T-helper 22 cell (primary cell): Measurements from ENCODE around the gene RNF157.
A peak's percentile ranks its signal among the peaks of the same experiment; 100 is the strongest.

Experiments used
- DNase-seq: peaks from one replicate; pipeline ENCODE4 v3.0.0-alpha.2; 2020; ENCODE audit warnings: low read depth

Gene RNF157

DNA sequence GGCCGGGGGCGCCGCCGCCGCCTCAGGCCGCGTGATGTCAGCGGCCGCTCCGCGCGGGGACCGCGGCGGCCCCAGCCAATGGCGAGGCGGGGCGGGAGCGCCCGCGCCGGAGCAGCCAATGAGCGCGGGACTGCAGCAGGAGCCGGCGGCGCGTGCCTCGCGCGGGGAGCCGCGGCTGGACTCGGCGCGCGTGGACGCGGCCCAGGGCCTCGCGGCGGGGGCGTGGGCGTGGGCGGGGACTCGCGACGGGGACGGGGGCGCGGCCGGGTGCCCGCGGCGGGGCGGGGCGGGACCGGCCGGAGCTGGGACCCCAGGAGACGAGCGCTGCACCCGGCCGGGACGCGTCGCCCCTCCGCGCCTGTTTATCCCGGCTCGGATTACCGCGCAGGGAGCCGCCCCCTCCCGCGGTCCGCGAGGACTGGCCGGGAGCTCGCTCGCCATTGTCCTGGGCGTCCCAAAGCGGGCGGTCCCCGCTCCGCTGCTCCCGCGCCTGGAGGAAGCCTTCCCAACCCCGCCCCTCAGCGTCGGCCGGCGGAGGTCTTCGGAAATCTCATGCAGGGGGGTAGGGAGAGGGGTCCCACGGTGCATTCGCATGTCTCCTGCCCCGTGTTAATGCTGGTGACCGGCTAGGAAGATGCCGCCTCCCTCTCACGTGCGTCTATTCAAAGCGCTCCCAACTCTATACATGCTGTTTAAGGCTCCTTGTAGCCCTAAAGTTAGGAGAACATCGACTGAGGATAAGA is at the start of gene RNF157:
Gene RNF157, minus strand, starts transcription at position 33 of the 743 bp plus-strand sequence. CDS start 253 bp downstream, outside the sequence.
- DNase-seq, result peak; percentile 62

DNA sequence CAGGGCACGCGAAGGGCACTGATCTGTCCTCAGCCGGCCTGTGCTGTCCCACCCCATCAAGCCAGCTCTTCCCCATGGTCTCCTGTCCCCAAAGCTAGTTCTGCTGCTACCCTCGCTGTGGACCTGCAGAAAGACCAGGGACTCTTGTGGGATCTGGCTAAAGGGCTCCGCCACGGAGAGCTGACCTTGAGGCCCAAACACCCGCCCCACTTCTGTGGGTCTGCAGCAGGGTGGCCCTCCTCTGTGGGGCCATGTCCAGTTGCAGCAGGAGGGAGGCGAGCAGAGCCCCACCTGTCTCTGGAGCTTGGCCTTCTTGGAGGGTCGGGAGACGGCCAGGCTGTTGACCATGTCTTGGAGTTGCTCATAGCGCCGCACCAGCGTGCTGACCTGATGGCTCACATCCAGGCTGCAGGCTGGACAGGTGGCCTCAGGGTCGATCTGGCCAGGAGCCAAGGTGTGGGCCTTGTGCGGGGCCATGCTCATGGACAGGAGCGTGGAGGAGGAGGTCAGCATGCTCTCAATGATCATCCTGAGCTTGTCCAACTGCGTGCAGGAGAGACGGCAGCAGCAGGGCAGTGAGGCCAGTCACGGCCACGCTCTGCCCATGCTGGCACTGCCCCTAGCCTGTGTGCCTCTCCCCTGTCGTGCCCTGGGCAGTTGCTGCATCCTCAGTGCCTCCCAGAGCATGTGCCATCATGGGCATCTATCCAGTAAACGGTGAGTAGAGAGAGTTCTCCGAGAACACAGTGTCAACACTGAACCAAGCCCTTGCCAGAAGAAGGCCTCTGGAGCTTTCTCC is 41.5 kb upstream of the RNF157 start:
- DNase-seq, result no peak

DNA sequence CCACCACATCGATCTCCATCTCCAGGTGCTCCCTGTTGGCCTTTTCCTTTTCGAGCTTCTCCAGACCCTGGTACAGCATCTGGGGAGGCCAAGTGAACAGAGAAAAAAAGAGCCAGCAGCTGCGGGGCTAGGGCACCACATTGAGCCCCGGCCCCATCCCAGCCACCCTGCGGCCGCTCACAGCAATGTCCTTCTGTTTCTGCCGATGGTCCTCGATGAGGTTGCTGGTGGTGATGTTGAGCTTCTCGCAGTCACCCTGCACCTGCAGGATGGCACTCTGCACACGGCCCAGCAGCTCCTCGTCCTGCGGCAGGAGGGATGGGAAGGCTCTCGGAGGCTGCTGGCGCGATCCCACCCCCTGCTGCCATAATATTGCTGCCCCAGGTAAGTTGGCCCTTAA is 40.4 kb upstream of the RNF157 start:
- DNase-seq, result no peak

DNA sequence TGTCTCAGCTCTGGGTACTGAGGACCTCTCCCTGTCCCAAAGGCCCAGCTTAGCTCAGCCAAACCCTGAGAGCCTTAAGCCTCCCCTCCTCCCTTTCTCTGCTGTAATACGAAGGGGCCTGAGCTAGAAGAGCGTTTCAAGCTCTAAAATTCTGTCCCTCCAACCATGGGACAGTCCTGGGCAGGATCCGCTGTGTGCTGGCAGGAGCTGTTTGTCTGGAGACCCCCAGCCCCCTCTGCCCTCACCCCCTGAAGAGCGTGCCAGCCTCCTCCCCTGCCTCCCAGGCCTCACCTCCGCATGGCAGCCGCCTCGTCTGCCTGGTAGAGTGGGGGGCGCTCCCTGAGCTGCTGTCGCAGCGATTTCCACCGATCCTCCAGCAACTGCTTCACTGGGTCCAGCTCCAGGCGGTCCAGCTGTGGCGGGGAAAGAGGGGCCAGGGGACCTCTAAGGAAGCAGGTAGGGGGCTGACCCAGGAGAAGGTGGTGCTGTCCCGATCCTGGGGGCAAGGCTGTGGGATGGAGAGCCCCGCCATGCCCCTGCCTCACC is 39.5 kb upstream of the RNF157 start:
- no peak for DNase-seq

DNA sequence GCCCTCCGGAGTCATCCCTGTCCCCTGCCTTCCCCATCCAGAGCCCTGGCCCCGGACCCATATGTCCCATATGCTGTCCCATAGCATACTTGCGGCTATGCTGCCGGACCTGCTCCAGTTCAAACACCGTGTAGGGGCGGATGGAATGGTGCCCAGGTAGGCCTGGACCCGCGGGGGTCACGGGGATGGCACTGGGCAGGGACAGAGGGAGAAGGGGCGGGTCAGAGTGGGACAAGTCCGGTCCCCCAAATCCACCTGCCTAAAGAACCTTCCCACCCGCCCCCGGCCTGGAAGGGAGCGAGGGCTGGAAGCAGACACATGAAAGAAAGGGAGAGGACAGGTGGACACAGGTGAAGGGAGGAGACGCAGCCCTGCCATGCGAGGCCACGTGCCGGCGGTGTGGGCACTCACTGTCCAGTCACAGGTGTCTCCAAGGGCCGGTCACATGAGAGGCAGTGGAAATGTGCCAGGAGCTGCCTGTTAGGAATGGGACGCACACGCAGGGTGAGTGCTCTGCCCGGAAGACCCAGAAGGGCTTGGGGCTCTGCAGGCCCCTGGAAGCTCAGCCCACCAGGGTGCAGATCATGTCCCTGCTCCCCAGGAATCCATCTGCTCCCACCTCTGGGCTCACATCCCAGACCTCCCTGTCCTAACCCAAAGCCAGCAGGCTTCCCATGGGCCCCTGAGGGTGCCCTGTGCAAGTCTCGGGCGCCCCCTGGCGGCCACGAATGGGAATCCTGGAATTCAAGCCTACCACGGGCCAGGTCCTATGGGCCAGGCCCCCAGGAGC is 38.9 kb upstream of the RNF157 start:
- DNase-seq, result peak; percentile 50

DNA sequence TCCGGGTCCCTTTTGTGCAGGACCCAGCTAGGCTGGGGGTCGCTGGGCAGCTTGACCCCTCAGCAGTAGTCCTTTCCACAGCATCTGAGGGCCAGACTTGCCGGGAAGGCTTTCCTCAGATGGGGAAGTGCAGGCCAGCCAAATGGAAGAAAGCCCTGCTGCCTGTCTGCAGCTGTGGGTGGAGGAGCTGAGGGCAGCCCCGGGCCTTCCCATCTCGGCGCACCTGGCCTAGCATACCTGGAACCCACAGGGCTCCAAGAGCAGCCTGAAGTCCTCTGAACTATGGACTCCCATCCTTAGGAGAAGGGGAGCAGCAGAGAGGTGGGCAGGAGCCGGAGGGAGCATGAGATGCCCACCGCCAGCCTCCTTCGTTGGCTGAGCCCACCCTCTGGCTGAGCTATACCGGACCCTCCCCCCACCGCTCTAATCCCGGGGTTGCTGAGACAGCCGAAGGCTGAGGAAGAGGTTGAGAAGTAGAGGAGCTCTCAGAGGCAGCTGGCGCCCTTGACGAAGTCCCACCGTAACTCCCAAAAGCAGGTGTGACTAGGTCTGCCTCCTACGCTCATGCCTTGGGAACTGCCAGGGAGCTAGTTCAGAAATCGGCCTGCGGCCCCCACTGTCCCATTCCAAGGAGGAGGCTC is 38.1 kb upstream of the RNF157 start:
- DNase-seq, result no peak

DNA sequence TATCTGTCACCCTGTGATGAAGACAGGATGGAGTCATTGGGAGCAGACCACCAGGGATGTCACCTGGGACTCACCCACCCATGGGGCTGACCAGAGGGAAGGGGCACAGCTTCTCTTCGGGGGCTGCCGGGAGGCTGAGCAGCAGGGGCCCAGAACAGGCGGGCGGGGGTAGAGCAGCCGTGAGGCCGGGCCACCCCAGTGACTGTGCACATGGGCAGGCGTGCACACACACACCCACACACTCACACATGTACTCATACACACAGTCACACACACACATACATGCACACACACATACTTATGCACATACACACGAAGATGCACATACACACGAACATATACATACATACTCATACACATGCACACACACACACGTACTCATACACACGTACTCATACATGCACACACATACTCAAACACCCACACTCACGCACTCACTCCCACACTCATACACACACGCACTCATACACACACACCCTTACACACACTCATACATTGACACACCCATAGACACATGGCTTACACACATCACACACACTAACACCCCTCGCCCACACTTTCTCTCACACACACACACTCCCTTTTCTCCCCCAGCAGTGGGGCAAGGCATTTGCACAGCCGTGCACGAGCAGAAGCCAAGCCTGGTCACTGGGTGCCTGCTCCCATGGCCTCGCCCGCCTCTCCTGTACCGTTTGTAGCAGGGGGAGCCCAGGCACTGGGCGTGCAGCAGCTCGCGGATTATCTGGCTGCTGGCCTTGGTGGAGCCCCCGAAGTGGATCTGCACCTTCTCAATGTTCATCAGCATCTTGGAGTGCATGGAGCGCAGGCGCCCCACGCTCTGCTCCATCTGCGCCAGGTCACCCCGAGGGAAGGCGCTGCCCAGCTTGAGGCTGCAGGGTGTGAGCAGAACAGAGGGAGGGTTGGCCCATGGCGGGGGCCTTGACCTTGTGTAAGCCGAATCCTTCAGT is 37.3 kb upstream of the RNF157 start:
- DNase-seq, result no peak

DNA sequence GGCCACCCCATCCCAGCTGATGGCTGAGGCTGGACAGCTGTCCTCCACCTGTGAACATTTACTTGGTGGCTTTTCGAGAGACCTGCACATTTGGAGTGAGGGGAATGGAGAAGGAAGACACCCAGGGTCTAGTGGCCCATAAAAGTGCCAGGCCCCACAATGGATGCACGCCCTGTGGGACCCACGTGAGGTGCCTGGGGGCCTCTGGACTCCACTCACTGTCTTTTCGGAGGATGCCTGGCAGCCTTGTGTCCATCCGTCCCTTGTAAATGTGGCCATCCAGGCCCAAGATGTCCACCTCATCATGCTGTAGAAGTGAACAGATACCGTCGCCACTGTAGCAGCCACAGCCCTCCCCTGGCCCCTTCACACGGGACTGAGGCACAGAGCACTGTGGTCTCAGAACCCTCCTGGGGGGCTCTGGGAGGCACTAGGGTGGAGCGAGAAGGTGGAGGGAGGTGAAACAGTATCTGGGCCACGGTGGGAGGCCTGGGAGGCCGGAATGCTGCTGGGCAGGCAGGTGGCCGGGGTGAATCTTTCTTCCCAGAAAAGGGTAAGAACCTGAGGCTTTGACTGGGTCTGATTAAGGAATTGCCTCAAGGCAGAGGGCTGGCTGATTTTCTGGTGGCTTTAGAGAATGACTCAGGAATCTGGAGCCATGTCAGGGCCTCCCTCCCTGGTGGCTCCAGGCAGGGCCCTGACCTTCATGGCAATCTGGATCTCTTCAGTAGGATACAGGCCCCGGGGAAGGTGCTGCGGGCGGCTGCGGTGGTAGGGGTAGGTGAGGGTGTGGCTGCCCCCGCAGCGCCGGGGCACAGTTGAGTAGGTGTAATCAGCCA is 36.4 kb upstream of the RNF157 start:
- DNase-seq, result no peak

DNA sequence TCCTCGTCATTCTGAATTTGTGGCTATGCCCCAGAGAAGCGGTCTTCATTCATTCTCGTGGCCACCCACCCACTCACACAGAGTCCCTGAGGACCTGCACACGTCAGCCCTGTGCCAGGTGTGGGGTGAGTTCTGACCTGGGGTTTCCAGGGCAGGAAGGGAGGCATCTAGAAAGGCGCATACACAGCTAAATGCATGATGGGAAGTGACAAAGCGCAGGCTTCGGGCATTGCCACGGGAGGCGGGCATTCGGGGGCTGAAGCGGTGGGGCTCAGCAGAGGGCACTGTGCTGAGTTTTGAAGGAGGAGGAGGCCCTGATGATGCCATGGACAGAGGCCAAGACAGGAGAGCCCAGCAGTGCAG is 35.8 kb upstream of the RNF157 start:
- DNase-seq, result no peak

DNA sequence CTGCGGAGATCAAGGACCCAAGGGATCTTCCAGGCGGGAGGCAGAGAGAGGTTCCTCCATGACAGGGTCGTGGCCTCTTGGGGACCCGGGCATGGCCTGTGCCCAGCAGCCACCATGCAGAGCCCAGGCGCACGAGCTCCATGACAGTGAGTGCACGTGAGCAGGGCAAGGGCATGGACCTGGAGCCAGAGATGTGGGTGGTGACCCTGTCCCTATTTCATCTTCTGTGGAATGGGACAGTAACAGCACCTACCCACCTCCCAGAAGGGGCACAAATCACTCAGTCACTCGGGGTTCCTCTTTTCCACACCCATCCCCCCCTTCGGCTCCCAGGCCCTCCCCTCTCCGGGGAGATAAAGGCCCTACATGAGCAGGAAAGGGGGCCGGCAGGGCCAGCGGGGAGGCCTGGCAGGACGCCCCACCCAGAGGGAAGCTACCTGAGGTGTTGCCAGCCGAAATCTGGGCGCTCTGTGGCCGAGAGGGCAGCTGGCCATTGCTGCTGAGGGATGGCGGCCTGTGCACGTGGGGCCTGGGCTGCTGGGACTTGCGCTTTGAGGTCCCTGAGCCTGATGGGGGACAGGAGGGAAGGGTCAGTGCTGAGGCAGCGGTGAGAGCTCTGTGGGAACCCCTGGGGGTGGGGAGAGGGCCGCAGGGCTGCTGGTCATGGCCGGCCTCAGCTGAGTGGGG is 35.2 kb upstream of the RNF157 start:
- DNase-seq, result no peak

DNA sequence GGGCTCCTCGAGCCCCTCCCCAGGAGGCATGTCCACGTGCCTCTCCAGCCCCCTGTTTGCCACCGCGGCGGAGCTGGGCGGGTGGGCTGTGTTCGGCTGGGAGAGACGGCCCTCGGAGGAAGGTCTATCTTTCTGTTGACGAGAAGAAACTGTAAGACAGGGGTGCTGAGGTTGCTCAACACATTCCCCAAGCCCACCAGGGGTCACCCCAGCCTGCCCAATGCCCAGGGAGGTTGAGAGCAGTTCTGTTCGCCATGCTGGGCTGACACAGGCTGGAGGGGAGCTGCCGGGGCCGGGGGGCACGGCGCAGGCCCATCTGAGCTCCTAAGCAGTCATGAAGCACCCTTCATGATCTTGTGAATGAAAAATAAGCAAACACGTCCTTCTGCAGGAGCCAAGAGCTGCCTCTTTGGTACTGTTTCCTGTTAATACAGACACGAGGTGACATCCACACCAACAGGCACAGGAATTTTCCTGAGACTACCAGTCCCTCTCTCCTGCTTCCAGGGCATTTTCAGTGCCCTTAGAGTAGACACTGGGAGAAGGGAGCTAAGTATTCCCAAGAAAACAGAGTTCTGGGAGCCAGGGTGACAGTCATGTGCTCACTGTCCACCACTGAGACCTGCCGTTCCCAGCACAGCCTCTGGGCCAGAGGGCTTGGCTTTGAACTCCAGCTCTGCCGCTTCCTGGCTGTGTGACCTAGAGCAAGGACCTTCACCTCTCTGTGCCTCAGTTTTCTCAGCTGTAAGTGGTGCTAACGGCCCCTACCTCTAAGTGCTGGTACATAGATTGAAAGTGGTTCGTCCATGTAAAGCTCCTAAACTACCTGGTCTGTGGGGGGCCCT is 34.0 kb upstream of the RNF157 start:
- DNase-seq, result no peak

DNA sequence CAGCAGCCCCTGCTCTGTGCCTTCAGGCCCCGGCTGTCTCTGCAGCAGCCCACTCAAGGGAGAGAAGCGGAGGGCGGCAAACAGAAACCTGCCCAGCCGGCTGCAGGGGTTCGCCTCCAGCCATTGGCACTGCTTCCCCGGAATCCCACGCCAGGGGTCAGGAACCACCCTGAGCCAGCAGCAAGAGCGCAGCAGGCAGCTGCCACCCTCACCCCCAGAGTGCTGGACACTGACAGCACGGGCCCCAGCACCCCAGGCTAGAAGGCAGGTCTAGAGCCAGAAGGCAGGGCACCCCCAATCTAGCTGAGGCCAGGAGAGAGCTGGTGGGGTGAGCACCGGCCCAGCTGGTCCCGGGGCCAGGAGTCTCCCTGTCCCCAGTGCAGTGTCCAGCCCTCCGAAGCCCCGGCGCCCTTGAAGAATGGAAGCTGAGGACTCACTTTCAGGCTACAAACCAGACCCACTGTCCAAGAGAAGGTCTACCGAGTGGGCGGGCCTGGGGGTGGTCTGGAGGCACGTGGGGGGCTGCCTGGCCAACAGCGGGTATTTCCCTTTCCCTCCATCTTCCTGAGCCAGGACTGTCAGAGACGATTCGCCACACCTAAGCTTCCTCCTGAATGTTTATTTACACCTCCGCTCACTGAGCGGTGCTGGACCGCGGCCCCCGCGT is 33.3 kb upstream of the RNF157 start:
- DNase-seq, result no peak

DNA sequence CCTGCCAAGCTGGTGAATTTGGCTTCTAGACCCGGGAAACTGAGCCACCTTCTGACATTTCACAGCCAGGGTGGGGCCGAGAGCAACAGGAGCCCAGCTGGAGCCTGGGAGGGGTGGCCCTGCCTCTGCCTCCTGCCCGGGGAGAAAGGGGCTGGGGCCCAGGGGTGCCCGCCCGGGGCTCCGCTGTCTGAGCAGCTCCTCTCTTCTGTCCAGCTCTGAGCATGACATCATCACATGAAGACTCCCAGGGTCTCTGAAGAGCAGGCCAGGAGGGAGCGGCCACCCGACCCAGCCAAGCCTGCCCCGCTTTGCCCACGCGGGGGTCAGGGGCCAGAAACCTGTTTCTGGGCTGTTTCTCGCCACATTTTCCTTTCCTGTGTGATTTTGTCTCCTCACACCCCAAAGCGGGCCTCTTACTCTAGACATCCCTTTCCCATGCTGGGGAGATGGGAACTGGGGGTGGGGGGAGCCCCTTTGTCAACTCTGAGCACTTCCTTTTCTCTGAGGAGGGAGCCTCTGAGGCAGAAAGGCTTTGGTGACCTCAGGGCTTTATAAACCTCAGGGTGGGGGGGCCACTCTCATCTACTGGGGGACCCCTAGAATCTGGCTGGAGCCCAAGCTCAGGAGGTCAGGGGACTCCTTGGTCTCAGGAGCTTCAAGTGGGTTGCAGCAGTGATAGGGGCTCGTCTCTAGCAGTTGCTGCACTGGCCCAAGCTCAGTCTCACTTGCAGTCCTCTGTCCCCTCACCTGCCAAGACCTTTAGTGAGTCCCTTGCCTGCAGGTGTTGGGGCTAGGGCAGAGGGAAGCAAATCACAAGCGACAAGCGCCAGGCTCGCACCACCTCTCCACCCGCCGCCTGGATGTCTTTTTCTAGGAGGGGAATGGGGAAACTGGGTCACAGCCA is 32.5 kb upstream of the RNF157 start:
- DNase-seq, result no peak

DNA sequence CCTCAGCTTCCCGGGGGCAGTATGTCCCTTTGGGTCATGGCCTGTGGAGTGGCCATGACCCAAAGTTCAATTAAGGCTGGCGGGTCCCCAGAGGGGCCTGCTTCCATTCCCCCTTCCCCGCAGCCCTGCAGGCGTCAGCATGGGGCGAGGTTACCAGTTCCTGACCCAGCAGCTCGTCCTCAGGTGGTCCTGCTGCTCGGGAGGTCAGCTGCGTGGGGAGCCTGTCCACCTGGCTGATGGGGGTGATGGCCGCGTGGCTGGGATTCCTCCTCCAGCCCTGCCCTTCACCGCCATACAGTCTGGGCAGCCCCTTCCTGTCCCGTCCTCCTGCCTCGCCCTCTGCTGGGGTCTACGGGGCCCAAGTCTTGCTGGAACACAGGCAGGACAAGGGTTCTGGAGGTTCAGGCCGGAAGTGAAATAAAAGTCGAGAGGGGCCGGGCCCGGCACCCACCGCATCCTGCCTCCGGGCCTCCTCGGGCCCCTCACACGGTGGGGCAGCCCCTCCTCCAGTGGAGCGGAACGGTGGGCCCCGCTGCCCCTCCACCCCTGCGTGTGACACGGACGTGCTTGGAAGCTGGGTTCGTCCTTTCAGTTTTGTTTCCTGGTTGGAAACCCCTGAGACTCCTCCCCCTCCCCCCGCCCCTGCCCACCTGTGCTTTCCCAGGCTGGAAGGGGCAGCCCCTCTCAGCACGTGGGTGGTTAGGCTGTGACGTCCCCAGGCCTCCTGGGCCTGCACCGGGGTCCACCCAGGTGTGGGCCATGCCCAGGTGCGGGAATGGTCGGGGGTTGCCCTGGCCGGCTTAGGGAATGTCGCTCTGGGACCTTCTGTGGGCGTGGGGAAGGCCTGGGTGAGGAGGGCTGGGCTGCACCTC is 31.6 kb upstream of the RNF157 start:
- DNase-seq, result peak; percentile 61

DNA sequence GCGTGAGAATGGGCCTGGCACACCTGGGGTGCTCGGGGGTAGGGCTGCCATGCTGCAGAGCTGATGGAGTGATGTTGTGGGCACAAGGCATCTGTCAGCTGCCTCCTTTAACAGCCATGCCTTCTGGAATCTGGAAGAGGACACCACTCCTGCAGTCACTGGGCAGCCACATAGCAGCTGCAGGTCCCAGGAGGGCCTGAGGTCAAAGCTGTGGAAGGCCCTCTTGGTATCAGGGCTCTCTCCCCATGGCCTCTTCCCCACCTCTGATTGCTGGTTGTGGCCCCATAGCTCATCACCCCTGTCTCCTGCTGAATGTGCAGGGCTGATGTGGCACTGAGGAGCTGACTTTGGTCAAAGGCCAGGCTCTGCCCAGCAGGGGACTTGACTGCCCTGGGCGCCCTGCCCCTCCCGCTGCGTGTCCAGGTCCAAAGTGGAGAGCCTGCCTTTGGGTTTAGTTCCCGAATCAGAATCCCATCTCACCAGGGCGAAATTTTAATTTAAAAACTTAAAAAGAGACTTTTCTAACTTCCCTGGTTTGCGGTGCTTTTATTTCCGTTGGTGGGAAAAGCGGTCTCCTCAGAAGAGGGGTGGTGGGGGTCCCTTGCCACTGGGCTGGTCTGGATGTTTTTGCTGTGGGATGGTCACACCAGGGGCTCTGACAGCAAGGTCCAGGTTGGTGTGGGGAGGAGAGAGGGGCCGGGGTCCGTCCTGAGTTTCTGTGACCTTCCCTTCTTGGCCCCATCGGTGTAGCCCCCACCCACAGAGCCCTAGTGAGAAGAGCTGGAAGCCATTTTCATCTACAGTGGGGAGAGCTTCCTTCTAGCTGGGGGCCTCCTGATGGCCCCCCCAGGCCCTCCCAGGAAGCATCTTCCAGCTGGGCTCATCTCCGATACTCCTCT is 30.7 kb upstream of the RNF157 start:
- no peak for DNase-seq
